HCT116 (cell line): ENCODE results near the gene MAP4.

Source experiments
- CEBPB ChIP-seq: IDR thresholded peaks from 2 replicates; pipeline ENCODE4 v1.6.1; 2012; ENCODE audit warnings: low read depth
- CTCF ChIP-seq, 3 experiments: fragments of 200-600 bp in 1 of 3; sonication (generic) in 1 of 3; IDR thresholded peaks in 2 of 3; conservative IDR thresholded peaks in 1 of 3; 2 replicates each; pipeline ENCODE4 v1.5.1; 2012 to 2017; ENCODE audit warnings: low read depth in 2 of 3, low read length in 2 of 3, antibody characterized with exemption in 1 of 3, borderline replicate concordance in 1 of 3, control low read depth in 1 of 3, mild to moderate bottlenecking in 1 of 3, mixed read lengths in 1 of 3, mixed run types in 1 of 3, moderate library complexity in 1 of 3; ENCODE audit not compliant: insufficient read depth in 1 of 3
- EGR1 ChIP-seq: IDR thresholded peaks from 2 replicates; pipeline ENCODE4 v1.6.1; 2012; ENCODE audit warnings: low read depth
- EZH2 ChIP-seq: fragments of 200-600 bp; sonication (generic); IDR thresholded peaks from 2 replicates; pipeline ENCODE4 v1.6.1; 2017; ENCODE audit warnings: antibody characterized with exemption, mixed run types
- EZH2phosphoT487 ChIP-seq: fragments of 200-600 bp; IDR thresholded peaks from 2 replicates; pipeline ENCODE4 v1.6.1; 2018; ENCODE audit warnings: antibody characterized with exemption, borderline replicate concordance
- JUND ChIP-seq: IDR thresholded peaks from 2 replicates; pipeline ENCODE4 v1.6.1; 2012
- POLR2A ChIP-seq: IDR thresholded peaks from 2 replicates; pipeline ENCODE4 v1.7.0; 2011; ENCODE audit warnings: borderline replicate concordance; ENCODE audit not compliant: insufficient read depth, insufficient read length; ENCODE audit errors: extremely low read depth
- POLR2AphosphoS5 ChIP-seq: IDR thresholded peaks from 2 replicates; pipeline ENCODE4 v1.6.1; 2011; ENCODE audit warnings: mild to moderate bottlenecking, low read depth, low read length, moderate library complexity
- REST ChIP-seq: IDR thresholded peaks from 2 replicates; pipeline ENCODE4 v1.6.1; 2012; ENCODE audit warnings: low read depth
- SRF ChIP-seq: IDR thresholded peaks from 2 replicates; pipeline ENCODE4 v1.6.1; 2012; ENCODE audit warnings: low read depth
- TCF7L2 ChIP-seq: IDR thresholded peaks from 2 replicates; pipeline ENCODE4 v1.7.0; 2011; ENCODE audit warnings: borderline replicate concordance, inconsistent platforms; ENCODE audit not compliant: insufficient read depth, insufficient read length; ENCODE audit errors: extremely low read depth
- YY1 ChIP-seq: IDR thresholded peaks from 2 replicates; pipeline ENCODE4 v1.6.1; 2011; ENCODE audit warnings: low read length, low read depth, moderate library complexity, mild to moderate bottlenecking; ENCODE audit not compliant: insufficient replicate concordance; ENCODE audit errors: extremely low read depth
- ZBTB33 ChIP-seq: IDR thresholded peaks from 2 replicates; pipeline ENCODE4 v1.6.1; 2011; ENCODE audit warnings: mild to moderate bottlenecking, low read length, moderate library complexity; ENCODE audit not compliant: insufficient replicate concordance; ENCODE audit errors: extremely low read depth
- ZFX ChIP-seq: fragments of 450-650 bp; IDR thresholded peaks from 2 replicates; pipeline ENCODE4 v1.6.1; 2017

GRCh38 chr3:47852604-47853602 is 163.3 kb downstream of the MAP4 start:
- TF ChIP-seq POLR2AphosphoS5: no peak
- TF ChIP-seq CTCF (IDR thresholded peaks at IDR 0.05 in 2 of 3, conservative IDR thresholded peaks at IDR 0.05 in 1 of 3; ENCODE audit: borderline replicate concordance in 1 of 3, insufficient read depth in 1 of 3, low read depth in 2 of 3, low read length in 2 of 3): no peak
- no peak for TF ChIP-seq CEBPB
- no peak for TF ChIP-seq ZBTB33
- TF ChIP-seq REST: no peak
- no peak for TF ChIP-seq EZH2
- no peak for TF ChIP-seq ZFX
- TF ChIP-seq POLR2A: no peak
- TF ChIP-seq JUND: no peak
- no peak for TF ChIP-seq SRF
- TF ChIP-seq YY1: no peak
- no peak for TF ChIP-seq EZH2phosphoT487
- no peak for TF ChIP-seq TCF7L2
- TF ChIP-seq EGR1: no peak
